ENCODE results near the gene ARHGEF7.

GRCh38 chr13:111245576-111246384 is 130.7 kb downstream of the ARHGEF7 start:
- no peak for TF ChIP-seq CTCF (IDR thresholded peaks at IDR 0.05)
- no peak for TF ChIP-seq EZH2 (IDR thresholded peaks at IDR 0.05)
- TF ChIP-seq EZH2phosphoT487 (IDR thresholded peaks at IDR 0.05), result no peak

Data from neural progenitor cell (in vitro differentiated cells).